MM.1S (cell line): ENCODE results near the gene ADIPOR1.

Source experiments
- EZH2 ChIP-seq: fragments of 300-600 bp; sonication (generic); optimal IDR thresholded peaks from 2 replicates; pipeline ENCODE3; 2017; ENCODE audit warnings: low read depth, mild to moderate bottlenecking, antibody characterized with exemption, low read length, mixed read lengths
- EZH2phosphoT487 ChIP-seq: fragments of 300-600 bp; sonication (generic); IDR thresholded peaks from 2 replicates; pipeline ENCODE4 v1.6.1; 2018; ENCODE audit warnings: antibody characterized with exemption, low read length
- TF ChIP-seq, protein P1 (sequence below): fragments of 300-600 bp; sonication (generic); IDR thresholded peaks from 2 replicates; pipeline ENCODE4 v1.5.1; 2016; ENCODE audit warnings: antibody characterized with exemption, low read length, mixed read lengths

DNA sequence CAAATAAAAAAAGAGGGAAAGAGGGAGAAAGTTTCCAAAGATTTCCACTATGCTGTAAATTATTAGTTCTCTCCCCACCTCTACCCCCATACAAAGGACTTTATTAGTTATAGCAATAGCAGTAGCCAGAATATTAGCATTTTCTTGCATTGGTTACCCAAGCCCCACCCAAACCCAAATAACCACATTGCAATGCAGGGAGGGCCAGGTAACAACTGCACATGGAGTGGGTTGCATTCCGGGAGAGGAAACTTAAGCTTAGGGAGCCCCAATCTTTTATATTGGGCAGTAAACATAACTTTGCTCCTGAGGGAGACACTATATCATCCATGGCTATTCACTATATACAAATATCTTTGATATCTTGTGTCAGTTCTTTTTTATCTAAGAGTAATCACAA, 6.0 kb downstream of the ADIPOR1 start:
- TF ChIP-seq, protein P1, sequence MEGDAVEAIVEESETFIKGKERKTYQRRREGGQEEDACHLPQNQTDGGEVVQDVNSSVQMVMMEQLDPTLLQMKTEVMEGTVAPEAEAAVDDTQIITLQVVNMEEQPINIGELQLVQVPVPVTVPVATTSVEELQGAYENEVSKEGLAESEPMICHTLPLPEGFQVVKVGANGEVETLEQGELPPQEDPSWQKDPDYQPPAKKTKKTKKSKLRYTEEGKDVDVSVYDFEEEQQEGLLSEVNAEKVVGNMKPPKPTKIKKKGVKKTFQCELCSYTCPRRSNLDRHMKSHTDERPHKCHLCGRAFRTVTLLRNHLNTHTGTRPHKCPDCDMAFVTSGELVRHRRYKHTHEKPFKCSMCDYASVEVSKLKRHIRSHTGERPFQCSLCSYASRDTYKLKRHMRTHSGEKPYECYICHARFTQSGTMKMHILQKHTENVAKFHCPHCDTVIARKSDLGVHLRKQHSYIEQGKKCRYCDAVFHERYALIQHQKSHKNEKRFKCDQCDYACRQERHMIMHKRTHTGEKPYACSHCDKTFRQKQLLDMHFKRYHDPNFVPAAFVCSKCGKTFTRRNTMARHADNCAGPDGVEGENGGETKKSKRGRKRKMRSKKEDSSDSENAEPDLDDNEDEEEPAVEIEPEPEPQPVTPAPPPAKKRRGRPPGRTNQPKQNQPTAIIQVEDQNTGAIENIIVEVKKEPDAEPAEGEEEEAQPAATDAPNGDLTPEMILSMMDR, result no peak
- no peak for TF ChIP-seq EZH2
- no peak for TF ChIP-seq EZH2phosphoT487
